Liver (tissue), 3 donors: Measurements from ENCODE around the gene RSBN1.

Experiments
- EGR1 ChIP-seq, 2 donors: IDR thresholded peaks; 2 replicates each; pipeline ENCODE4 v1.6.1; 2016 to 2018; ENCODE audit warnings: antibody characterized with exemption in 2 of 2, low read depth in 2 of 2
- GABPA ChIP-seq, 2 donors: IDR thresholded peaks in 1 of 2; conservative IDR thresholded peaks in 1 of 2; 2 replicates each; pipeline ENCODE4 v1.6.1; 2016; ENCODE audit warnings: antibody characterized with exemption in 2 of 2, mild to moderate bottlenecking in 1 of 2, moderate library complexity in 1 of 2
- HNF4A ChIP-seq, 2 donors: conservative IDR thresholded peaks; 2 replicates each; pipeline ENCODE4 v1.6.1; 2016; ENCODE audit warnings: antibody characterized with exemption in 2 of 2, mild to moderate bottlenecking in 2 of 2
- JUND ChIP-seq, 2 donors: IDR thresholded peaks; 2 replicates each; pipeline ENCODE4 v1.6.1; 2016; ENCODE audit warnings: antibody characterized with exemption in 2 of 2
- NR2F2 ChIP-seq: IDR thresholded peaks from 2 replicates; pipeline ENCODE4 v1.6.1; 2016; ENCODE audit warnings: antibody characterized with exemption
- RAD21 ChIP-seq, 2 donors: IDR thresholded peaks; 2 replicates each; pipeline ENCODE4 v1.6.1; 2016; ENCODE audit warnings: antibody characterized with exemption in 2 of 2, mild to moderate bottlenecking in 2 of 2
- SP1 ChIP-seq: IDR thresholded peaks from 2 replicates; pipeline ENCODE4 v1.6.1; 2018; ENCODE audit warnings: antibody characterized with exemption, mild to moderate bottlenecking
- TAF1 ChIP-seq: conservative IDR thresholded peaks from 2 replicates; pipeline ENCODE4 v1.6.1; 2016; ENCODE audit warnings: antibody characterized with exemption, mild to moderate bottlenecking
- YY1 ChIP-seq: IDR thresholded peaks from 2 replicates; pipeline ENCODE4 v1.6.1; 2016; ENCODE audit warnings: antibody characterized with exemption, mild to moderate bottlenecking
- TF ChIP-seq, protein P1 (sequence below): fragments of 150-350 bp; IDR thresholded peaks from 2 replicates; pipeline ENCODE4 v1.5.1; 2017; ENCODE audit warnings: improper control_type of control experiment, low read depth, low read length; ENCODE audit not compliant: missing input control
- TF ChIP-seq, protein P2 (sequence below): IDR thresholded peaks from 2 replicates; pipeline ENCODE4 v1.6.1; 2016; ENCODE audit warnings: antibody characterized with exemption, mild to moderate bottlenecking
- TF ChIP-seq, protein P3 (sequence below): IDR thresholded peaks from 2 replicates; pipeline ENCODE4 v1.6.1; 2016; ENCODE audit warnings: antibody characterized with exemption
- TF ChIP-seq, protein P4 (sequence below): IDR thresholded peaks from 2 replicates; pipeline ENCODE4 v1.6.1; 2016; ENCODE audit warnings: antibody characterized with exemption
- TF ChIP-seq, protein P5 (sequence below): IDR thresholded peaks from 2 replicates; pipeline ENCODE4 v1.6.1; 2016; ENCODE audit warnings: antibody characterized with exemption
- donor health status: healthy.
- donor health status: healthy.

DNA sequence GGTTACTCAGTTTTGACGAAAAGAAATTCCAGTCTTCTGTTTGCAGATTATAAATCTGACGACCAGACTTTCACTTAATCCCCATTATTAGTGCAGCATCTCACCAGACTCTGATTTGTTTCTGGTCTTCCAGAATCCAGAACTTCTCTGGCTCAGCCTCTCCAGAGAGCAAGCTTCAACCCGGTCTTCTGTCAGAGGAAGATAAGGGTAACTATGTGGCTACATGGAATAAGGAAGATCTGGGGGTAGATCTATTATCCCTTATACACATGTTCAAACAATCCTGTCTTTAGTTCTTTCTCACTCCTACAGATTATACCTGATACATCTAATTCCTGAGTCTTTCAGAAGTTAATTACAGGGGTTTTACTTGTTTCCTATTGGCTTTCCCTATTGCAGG, 62.9 kb downstream of the RSBN1 start:
- TF ChIP-seq, protein P1, sequence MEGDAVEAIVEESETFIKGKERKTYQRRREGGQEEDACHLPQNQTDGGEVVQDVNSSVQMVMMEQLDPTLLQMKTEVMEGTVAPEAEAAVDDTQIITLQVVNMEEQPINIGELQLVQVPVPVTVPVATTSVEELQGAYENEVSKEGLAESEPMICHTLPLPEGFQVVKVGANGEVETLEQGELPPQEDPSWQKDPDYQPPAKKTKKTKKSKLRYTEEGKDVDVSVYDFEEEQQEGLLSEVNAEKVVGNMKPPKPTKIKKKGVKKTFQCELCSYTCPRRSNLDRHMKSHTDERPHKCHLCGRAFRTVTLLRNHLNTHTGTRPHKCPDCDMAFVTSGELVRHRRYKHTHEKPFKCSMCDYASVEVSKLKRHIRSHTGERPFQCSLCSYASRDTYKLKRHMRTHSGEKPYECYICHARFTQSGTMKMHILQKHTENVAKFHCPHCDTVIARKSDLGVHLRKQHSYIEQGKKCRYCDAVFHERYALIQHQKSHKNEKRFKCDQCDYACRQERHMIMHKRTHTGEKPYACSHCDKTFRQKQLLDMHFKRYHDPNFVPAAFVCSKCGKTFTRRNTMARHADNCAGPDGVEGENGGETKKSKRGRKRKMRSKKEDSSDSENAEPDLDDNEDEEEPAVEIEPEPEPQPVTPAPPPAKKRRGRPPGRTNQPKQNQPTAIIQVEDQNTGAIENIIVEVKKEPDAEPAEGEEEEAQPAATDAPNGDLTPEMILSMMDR = no peak
- TF ChIP-seq, protein P2, sequence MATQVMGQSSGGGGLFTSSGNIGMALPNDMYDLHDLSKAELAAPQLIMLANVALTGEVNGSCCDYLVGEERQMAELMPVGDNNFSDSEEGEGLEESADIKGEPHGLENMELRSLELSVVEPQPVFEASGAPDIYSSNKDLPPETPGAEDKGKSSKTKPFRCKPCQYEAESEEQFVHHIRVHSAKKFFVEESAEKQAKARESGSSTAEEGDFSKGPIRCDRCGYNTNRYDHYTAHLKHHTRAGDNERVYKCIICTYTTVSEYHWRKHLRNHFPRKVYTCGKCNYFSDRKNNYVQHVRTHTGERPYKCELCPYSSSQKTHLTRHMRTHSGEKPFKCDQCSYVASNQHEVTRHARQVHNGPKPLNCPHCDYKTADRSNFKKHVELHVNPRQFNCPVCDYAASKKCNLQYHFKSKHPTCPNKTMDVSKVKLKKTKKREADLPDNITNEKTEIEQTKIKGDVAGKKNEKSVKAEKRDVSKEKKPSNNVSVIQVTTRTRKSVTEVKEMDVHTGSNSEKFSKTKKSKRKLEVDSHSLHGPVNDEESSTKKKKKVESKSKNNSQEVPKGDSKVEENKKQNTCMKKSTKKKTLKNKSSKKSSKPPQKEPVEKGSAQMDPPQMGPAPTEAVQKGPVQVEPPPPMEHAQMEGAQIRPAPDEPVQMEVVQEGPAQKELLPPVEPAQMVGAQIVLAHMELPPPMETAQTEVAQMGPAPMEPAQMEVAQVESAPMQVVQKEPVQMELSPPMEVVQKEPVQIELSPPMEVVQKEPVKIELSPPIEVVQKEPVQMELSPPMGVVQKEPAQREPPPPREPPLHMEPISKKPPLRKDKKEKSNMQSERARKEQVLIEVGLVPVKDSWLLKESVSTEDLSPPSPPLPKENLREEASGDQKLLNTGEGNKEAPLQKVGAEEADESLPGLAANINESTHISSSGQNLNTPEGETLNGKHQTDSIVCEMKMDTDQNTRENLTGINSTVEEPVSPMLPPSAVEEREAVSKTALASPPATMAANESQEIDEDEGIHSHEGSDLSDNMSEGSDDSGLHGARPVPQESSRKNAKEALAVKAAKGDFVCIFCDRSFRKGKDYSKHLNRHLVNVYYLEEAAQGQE = no peak
- TF ChIP-seq GABPA (IDR thresholded peaks at IDR 0.05 in 1 of 2, conservative IDR thresholded peaks at IDR 0.05 in 1 of 2) (no peak), YY1 (no peak), SP1 (no peak), NR2F2 (no peak), TAF1 (no peak), JUND (IDR thresholded peaks at IDR 0.05) (no peak), EGR1 (IDR thresholded peaks at IDR 0.05; ENCODE audit: low read depth in 2 of 2) (no peak), RAD21 (IDR thresholded peaks at IDR 0.05) (no peak), HNF4A (conservative IDR thresholded peaks at IDR 0.05) (no peak)
- TF ChIP-seq, protein P3, sequence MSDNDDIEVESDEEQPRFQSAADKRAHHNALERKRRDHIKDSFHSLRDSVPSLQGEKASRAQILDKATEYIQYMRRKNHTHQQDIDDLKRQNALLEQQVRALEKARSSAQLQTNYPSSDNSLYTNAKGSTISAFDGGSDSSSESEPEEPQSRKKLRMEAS = no peak
- TF ChIP-seq, protein P4, sequence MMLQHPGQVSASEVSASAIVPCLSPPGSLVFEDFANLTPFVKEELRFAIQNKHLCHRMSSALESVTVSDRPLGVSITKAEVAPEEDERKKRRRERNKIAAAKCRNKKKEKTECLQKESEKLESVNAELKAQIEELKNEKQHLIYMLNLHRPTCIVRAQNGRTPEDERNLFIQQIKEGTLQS = no peak
- TF ChIP-seq, protein P5, sequence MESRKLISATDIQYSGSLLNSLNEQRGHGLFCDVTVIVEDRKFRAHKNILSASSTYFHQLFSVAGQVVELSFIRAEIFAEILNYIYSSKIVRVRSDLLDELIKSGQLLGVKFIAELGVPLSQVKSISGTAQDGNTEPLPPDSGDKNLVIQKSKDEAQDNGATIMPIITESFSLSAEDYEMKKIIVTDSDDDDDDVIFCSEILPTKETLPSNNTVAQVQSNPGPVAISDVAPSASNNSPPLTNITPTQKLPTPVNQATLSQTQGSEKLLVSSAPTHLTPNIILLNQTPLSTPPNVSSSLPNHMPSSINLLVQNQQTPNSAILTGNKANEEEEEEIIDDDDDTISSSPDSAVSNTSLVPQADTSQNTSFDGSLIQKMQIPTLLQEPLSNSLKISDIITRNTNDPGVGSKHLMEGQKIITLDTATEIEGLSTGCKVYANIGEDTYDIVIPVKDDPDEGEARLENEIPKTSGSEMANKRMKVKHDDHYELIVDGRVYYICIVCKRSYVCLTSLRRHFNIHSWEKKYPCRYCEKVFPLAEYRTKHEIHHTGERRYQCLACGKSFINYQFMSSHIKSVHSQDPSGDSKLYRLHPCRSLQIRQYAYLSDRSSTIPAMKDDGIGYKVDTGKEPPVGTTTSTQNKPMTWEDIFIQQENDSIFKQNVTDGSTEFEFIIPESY = no peak
